HepG2 (cell line): ENCODE results near the gene BBLN. TPM values are rescaled to one million over a fixed set of nuclear protein-coding genes. Genes with fewer than 3 reads are reported as not detected.

Experiments
- KDM2A ChIP-seq: sonication (generic); formaldehyde crosslinking; IDR thresholded peaks from 2 replicates; pipeline ENCODE4 v1.4.0; 2020; ENCODE audit warnings: low read depth, missing genetic modification reagents, borderline replicate concordance
- KDM6A ChIP-seq: IDR thresholded peaks from 2 replicates; pipeline ENCODE4 v1.6.1; 2016; ENCODE audit warnings: low read depth
- KLF9 ChIP-seq: IDR thresholded peaks from 2 replicates; pipeline ENCODE4 v1.6.1; 2016; ENCODE audit warnings: low read depth
- POGZ ChIP-seq: sonication (generic); formaldehyde crosslinking; IDR thresholded peaks from 2 replicates; pipeline ENCODE4 v1.4.0; 2020; ENCODE audit warnings: mild to moderate bottlenecking, missing genetic modification reagents
- STAG1 ChIP-seq: sonication (generic); formaldehyde crosslinking; IDR thresholded peaks from 2 replicates; pipeline ENCODE4 v1.4.0; 2020; ENCODE audit warnings: missing genetic modification reagents
- SUZ12 ChIP-seq: fragments of 150-350 bp; IDR thresholded peaks from 2 replicates; pipeline ENCODE4 v1.6.1; 2014; ENCODE audit warnings: low read depth, low read length
- ZNF234 ChIP-seq: sonication (generic); formaldehyde crosslinking; conservative IDR thresholded peaks from 2 replicates; pipeline ENCODE4 v1.5.1; 2020; ENCODE audit warnings: mild to moderate bottlenecking, missing genetic modification reagents
- ZNF263 ChIP-seq: sonication (generic); formaldehyde crosslinking; IDR thresholded peaks from 2 replicates; pipeline ENCODE4 v1.4.0; 2020; ENCODE audit warnings: missing genetic modification reagents
- ZNF432 ChIP-seq: sonication (generic); formaldehyde crosslinking; IDR thresholded peaks from 2 replicates; pipeline ENCODE4 v1.5.0; 2020; ENCODE audit warnings: missing genetic modification reagents, mild to moderate bottlenecking, borderline replicate concordance
- ZNF44 ChIP-seq: sonication (generic); formaldehyde crosslinking; IDR thresholded peaks from 2 replicates; pipeline ENCODE4 v1.5.1; 2020; ENCODE audit warnings: mild to moderate bottlenecking, missing genetic modification reagents
- ZNF605 ChIP-seq: sonication (generic); formaldehyde crosslinking; IDR thresholded peaks from 2 replicates; pipeline ENCODE4 v1.8.0; 2022; ENCODE audit warnings: mild to moderate bottlenecking, missing genetic modification reagents
- polyA plus RNA-seq, 8 experiments: library from polyadenylated mRNA; depleted of rRNA in 3 of 8; stranded (reverse) in 7 of 8; unstranded in 1 of 8; fragments of >200 nt; fragmentation: Illumina TruSeq in 4 of 8; extraction: Trizol in 4 of 8; gene quantifications; 2 replicates each; pipeline versions ENCODE4 v1.2.1 to v1.2.3, GENCODE V29; 2011 to 2016; ENCODE audit warnings: low read depth in 4 of 8, missing spikeins in 1 of 8, mixed read lengths in 1 of 8; ENCODE audit not compliant: insufficient read depth in 1 of 8
- total RNA-seq, 5 experiments: library from RNA; depleted of rRNA; stranded (reverse); fragments of >200 nt; fragmentation: Illumina TruSeq; extraction: Trizol; gene quantifications; 2 replicates each; pipeline ENCODE4 v1.2.3, GENCODE V29; 2016; ENCODE audit warnings: low read depth in 1 of 5
- TF ChIP-seq, protein P1 (sequence below): sonication (generic); formaldehyde crosslinking; IDR thresholded peaks from 2 replicates; pipeline ENCODE4 v1.5.0; 2020; ENCODE audit warnings: mild to moderate bottlenecking, missing genetic modification reagents, borderline replicate concordance
- TF ChIP-seq, protein P2 (sequence below): sonication (generic); formaldehyde crosslinking; IDR thresholded peaks from 2 replicates; pipeline ENCODE4 v1.4.0; 2020; ENCODE audit warnings: missing genetic modification reagents, borderline replicate concordance
- TF ChIP-seq, protein P3 (sequence below): sonication (generic); formaldehyde crosslinking; IDR thresholded peaks from 2 replicates; pipeline ENCODE4; 2020; ENCODE audit warnings: missing genetic modification reagents, mild to moderate bottlenecking, borderline replicate concordance

The BBLN gene
- total and polyA plus RNA-seq, 2 of the 13 experiments (the other 11 are each of a cell fraction or from before 2014, with no cell fraction given) = 27.6 to 33.1 TPM

DNA sequence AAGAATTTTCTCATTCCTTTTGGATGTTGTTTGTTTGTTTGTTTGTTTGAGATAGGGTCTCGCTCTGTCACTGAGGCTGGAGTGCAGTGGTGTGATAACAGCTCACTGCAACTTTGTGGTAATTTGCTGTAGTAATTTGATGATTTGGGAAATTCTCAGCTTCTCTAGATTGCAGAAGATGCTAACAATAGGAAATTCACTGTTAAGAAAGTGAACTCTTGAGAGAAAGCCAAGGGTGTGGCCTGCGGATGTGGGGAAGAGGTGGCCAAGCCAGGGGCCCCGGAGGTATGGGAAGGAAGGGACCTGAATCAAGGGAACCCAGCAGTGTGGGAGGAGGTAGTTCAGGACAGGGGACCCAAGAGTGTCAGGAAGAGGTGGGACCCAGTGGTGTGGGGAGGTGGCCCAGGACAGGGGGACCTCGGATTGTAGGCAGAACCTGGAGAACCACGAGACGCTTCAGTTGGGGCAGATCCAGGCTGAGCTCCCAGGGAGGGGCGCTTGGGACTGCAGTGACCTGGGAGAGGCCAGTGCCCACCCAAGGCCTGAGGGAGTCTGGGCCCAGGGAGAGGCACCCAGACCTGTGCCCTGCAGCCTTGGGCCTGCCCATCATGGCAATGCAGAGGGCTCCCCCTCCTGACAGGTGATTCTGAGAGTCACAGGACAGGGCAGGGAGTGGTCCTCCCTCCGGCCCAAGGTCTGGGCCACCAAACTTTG lies 16.4 kb upstream of the BBLN start (continued):
- TF ChIP-seq, protein P1, sequence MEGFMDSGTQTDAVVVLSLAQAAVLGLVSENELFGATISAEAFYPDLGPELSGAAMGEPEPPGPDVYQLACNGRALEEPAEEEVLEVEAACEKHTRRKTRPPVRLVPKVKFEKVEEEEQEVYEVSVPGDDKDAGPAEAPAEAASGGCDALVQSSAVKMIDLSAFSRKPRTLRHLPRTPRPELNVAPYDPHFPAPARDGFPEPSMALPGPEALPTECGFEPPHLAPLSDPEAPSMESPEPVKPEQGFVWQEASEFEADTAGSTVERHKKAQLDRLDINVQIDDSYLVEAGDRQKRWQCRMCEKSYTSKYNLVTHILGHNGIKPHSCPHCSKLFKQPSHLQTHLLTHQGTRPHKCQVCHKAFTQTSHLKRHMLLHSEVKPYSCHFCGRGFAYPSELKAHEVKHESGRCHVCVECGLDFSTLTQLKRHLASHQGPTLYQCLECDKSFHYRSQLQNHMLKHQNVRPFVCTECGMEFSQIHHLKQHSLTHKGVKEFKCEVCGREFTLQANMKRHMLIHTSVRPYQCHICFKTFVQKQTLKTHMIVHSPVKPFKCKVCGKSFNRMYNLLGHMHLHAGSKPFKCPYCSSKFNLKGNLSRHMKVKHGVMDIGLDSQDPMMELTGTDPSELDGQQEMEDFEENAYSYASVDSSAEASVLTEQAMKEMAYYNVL (CRISPR knock-in tag) = no peak
- no peak for TF ChIP-seq ZNF605 (CRISPR knock-in tag)
- TF ChIP-seq KLF9 (CRISPR knock-in tag) = no peak
- no peak for TF ChIP-seq ZNF234
- TF ChIP-seq KDM2A (CRISPR knock-in tag) = 0 out of 2 replicates have a peak, but pooled peaks have one; percentile 34
- TF ChIP-seq STAG1 = peak; percentile 50; the same call in 1 of the 2 replicates
- no peak for TF ChIP-seq ZNF432 (CRISPR knock-in tag)
- no peak for TF ChIP-seq KDM6A (CRISPR knock-in tag)
- peak; percentile 72; the same call in 1 of the 2 replicates for TF ChIP-seq ZNF263
- TF ChIP-seq POGZ (CRISPR knock-in tag) = no peak
- no peak for TF ChIP-seq ZNF44 (CRISPR knock-in tag)
- TF ChIP-seq, protein P2, sequence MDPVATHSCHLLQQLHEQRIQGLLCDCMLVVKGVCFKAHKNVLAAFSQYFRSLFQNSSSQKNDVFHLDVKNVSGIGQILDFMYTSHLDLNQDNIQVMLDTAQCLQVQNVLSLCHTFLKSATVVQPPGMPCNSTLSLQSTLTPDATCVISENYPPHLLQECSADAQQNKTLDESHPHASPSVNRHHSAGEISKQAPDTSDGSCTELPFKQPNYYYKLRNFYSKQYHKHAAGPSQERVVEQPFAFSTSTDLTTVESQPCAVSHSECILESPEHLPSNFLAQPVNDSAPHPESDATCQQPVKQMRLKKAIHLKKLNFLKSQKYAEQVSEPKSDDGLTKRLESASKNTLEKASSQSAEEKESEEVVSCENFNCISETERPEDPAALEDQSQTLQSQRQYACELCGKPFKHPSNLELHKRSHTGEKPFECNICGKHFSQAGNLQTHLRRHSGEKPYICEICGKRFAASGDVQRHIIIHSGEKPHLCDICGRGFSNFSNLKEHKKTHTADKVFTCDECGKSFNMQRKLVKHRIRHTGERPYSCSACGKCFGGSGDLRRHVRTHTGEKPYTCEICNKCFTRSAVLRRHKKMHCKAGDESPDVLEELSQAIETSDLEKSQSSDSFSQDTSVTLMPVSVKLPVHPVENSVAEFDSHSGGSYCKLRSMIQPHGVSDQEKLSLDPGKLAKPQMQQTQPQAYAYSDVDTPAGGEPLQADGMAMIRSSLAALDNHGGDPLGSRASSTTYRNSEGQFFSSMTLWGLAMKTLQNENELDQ (CRISPR knock-in tag) = no peak
- TF ChIP-seq, protein P3, sequence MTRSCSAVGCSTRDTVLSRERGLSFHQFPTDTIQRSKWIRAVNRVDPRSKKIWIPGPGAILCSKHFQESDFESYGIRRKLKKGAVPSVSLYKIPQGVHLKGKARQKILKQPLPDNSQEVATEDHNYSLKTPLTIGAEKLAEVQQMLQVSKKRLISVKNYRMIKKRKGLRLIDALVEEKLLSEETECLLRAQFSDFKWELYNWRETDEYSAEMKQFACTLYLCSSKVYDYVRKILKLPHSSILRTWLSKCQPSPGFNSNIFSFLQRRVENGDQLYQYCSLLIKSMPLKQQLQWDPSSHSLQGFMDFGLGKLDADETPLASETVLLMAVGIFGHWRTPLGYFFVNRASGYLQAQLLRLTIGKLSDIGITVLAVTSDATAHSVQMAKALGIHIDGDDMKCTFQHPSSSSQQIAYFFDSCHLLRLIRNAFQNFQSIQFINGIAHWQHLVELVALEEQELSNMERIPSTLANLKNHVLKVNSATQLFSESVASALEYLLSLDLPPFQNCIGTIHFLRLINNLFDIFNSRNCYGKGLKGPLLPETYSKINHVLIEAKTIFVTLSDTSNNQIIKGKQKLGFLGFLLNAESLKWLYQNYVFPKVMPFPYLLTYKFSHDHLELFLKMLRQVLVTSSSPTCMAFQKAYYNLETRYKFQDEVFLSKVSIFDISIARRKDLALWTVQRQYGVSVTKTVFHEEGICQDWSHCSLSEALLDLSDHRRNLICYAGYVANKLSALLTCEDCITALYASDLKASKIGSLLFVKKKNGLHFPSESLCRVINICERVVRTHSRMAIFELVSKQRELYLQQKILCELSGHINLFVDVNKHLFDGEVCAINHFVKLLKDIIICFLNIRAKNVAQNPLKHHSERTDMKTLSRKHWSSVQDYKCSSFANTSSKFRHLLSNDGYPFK = no peak
- TF ChIP-seq SUZ12 = no peak
